ENCODE measurements around the gene SCLT1. TPM values are rescaled to one million over a fixed set of nuclear protein-coding genes. Genes with fewer than 3 reads are reported as not detected.

SCLT1 gene
- total RNA-seq, 1 donor = 14.1 TPM

DNA sequence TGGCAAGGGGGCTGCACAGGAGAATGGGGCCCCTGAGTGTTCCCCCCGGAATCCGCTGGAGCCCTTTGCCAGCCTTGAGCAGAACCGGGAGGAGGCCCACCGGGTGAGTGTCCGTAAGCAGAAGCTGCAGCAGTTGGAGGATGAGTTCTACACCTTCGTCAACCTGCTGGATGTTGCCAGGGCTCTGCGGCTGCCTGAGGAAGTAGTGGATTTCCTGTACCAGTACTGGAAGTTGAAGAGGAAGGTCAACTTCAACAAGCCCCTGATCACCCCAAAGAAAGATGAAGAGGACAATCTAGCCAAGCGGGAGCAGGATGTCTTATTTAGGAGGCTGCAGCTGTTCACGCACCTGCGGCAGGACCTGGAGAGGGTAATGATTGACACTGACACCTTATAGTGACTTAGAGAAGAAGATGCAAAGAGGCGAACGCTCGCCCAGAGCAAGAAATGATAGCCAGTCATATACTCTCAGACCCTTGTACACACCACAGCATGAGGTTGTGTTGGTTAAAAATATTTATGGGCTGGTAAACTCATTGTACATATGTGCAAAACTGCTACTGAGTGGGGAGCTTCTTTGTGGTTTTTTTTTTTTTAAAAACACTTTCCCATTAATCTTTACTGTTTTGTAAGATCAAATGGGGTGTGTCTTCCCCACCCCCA is 231.4 kb downstream of the SCLT1 start:
- peaks cover 24% of the 10 kb centered on the region for H3K79me2 ChIP-seq (ENCODE audit: insufficient read depth, low read length)
- H4K20me1 ChIP-seq (ENCODE audit: insufficient read depth, low read length) = peaks cover 5% of the 10 kb centered on the region
- no peak overlapping the region for H3K4me3 ChIP-seq (ENCODE audit: insufficient read depth, low read length)
- TF ChIP-seq, protein P1, sequence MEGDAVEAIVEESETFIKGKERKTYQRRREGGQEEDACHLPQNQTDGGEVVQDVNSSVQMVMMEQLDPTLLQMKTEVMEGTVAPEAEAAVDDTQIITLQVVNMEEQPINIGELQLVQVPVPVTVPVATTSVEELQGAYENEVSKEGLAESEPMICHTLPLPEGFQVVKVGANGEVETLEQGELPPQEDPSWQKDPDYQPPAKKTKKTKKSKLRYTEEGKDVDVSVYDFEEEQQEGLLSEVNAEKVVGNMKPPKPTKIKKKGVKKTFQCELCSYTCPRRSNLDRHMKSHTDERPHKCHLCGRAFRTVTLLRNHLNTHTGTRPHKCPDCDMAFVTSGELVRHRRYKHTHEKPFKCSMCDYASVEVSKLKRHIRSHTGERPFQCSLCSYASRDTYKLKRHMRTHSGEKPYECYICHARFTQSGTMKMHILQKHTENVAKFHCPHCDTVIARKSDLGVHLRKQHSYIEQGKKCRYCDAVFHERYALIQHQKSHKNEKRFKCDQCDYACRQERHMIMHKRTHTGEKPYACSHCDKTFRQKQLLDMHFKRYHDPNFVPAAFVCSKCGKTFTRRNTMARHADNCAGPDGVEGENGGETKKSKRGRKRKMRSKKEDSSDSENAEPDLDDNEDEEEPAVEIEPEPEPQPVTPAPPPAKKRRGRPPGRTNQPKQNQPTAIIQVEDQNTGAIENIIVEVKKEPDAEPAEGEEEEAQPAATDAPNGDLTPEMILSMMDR (IDR thresholded peaks at IDR 0.05; ENCODE audit: extremely low read depth, low read depth, low read length) = no peak
- no peak for DNase-seq (ENCODE audit: insufficient read length, low spot score, missing footprints)
- peaks cover 23% of the 10 kb centered on the region for H3K4me1 ChIP-seq (ENCODE audit: insufficient read depth, low read length)
- H3K27ac ChIP-seq (ENCODE audit: low read depth, low read length) = no peak overlapping the region
- H2AFZ ChIP-seq (ENCODE audit: low read length) = no peak overlapping the region
- peaks cover 77% of the 10 kb centered on the region for H3K36me3 ChIP-seq (ENCODE audit: insufficient read depth, low read length)
- H3K27me3 ChIP-seq (ENCODE audit: insufficient read depth, low read length) = no peaks in the 10 kb centered on the region
- no peaks in the 10 kb centered on the region for H3K9me3 ChIP-seq (ENCODE audit: low read depth, low read length)
- H3K4me2 ChIP-seq (ENCODE audit: insufficient read depth, low read length) = no peak overlapping the region

DNA sequence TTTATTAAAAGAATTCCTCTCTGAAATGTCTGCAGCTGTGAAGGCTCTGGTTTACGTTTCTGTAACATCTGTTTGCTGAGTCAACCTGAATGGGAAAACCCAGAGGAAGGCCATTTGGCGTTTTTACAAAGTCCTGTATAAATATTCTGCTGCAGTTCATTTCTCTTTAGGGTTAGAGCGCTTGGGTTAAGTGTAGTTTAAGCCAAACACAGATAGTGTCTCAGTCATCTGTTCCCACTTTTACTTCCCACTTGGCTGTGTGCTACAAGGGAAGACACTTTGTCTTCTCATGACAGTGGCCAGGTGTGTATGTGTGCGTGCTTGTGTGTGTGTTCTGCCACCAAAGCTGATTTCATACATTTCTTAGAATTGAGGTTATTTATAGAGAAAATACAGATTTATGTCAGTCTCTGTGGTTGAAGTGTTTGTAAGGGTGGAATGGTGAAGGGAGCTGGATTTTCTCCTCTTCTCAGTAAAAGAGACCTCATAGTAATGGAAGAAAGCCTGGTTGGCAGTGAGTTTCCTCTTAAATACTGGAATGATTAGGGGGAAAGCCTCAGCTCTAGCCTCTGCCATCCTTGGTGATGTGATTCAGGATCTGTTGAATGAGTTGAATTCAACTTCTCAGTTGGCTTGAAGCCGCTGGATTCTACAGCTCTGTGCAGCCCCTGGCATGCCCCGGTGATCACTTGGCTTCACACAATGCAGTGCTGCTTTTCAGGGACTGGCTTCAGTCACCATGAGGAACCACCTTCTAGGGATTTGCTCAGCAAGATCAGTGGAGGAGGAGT is 233.3 kb downstream of the SCLT1 start:
- Histone ChIP-seq H3K4me1 (ENCODE audit: insufficient read depth, low read length) (peaks cover 26% of the 10 kb centered on the region), H3K27me3 (ENCODE audit: insufficient read depth, low read length) (no peaks in the 10 kb centered on the region), H3K4me3 (ENCODE audit: insufficient read depth, low read length) (no peak overlapping the region), H3K4me2 (ENCODE audit: insufficient read depth, low read length) (no peak overlapping the region), H3K9me3 (ENCODE audit: low read depth, low read length) (no peaks in the 10 kb centered on the region), H2AFZ (ENCODE audit: low read length) (no peak overlapping the region), H3K27ac (ENCODE audit: low read depth, low read length) (peak overlapping the region; percentile 46), H3K36me3 (ENCODE audit: insufficient read depth, low read length) (peaks cover 81% of the 10 kb centered on the region), H4K20me1 (ENCODE audit: insufficient read depth, low read length) (peaks cover 5% of the 10 kb centered on the region), H3K79me2 (ENCODE audit: insufficient read depth, low read length) (peaks cover 27% of the 10 kb centered on the region)
- TF ChIP-seq, protein P1 (IDR thresholded peaks at IDR 0.05; ENCODE audit: extremely low read depth, low read depth, low read length) = no peak
- DNase-seq (ENCODE audit: insufficient read length, low spot score, missing footprints) = peak; percentile 73

DNA sequence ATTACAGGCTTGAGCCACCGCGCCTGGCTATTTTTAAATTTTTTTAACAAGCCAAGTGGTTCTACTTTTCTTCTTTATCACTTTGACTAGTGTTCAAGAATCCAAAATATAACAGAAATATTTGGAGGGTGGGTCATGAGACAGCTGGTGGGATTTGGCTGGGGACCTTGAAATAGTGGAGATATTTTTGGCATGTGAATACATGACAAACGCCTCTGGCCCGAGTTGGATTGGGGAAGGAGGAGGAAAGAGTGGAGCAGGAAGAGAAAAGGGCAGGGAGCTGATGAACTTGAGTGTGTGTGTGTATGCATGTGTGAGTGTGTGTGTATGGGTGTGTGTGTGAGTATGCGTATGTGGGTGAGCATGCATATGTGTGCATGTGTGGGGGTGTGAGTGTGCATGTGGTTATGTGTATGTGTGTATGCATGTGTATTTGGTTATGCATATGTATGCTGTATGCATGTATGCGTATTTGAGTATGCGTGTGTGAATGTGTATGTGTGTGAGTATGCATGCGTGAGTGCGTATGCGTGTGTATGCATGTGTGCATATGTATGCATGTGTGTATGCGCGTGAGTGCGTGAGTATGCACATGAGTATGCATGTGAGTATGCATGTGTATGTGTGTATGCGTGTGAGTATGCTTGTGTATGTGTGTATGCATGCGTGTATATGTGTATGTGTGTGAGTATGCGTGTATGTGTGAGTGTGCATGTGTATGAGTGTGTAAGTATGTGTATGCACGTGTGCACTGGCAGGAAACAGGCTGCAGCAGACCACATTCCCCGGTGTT is 234.3 kb downstream of the SCLT1 start:
- Histone ChIP-seq H3K4me2 (ENCODE audit: insufficient read depth, low read length) (peak overlapping the region; percentile 26), H3K4me3 (ENCODE audit: insufficient read depth, low read length) (no peak overlapping the region), H3K27ac (ENCODE audit: low read depth, low read length) (peak overlapping the region; percentile 46), H2AFZ (ENCODE audit: low read length) (no peak overlapping the region), H4K20me1 (ENCODE audit: insufficient read depth, low read length) (peaks cover 5% of the 10 kb centered on the region), H3K4me1 (ENCODE audit: insufficient read depth, low read length) (peaks cover 36% of the 10 kb centered on the region), H3K9me3 (ENCODE audit: low read depth, low read length) (no peaks in the 10 kb centered on the region), H3K79me2 (ENCODE audit: insufficient read depth, low read length) (peaks cover 24% of the 10 kb centered on the region), H3K36me3 (ENCODE audit: insufficient read depth, low read length) (peaks cover 74% of the 10 kb centered on the region), H3K27me3 (ENCODE audit: insufficient read depth, low read length) (no peaks in the 10 kb centered on the region)
- TF ChIP-seq, protein P1 (IDR thresholded peaks at IDR 0.05; ENCODE audit: extremely low read depth, low read depth, low read length) = no peak
- DNase-seq (ENCODE audit: insufficient read length, low spot score, missing footprints) = peak; percentile 81

Measured in osteoblast (primary cell).